ENCODE data around the gene WDR45B. TPM values are rescaled to one million over a fixed set of nuclear protein-coding genes. Genes with fewer than 3 reads are reported as not detected.

Gene WDR45B
- total and polyA plus RNA-seq, 2 experiments from 2014 or later = 82.6 to 112 TPM

- WGBS (ENCODE audit: low lambda C conversion rate, missing lambda C conversion rate) = 96% methylated on average over 8 of the region's 8 CpGs
- peaks cover 82% of the 10 kb centered on the region for H3K79me2 ChIP-seq
- H3K36me3 ChIP-seq (replicated peaks; ENCODE audit: insufficient read depth, low read depth) = no peaks in the 10 kb centered on the region
- DNase-seq (ENCODE audit: low spot score) = no peak
- H3K4me1 ChIP-seq (ENCODE audit: insufficient read depth) = peaks cover 15% of the 10 kb centered on the region
- no peaks in the 10 kb centered on the region for H4K20me1 ChIP-seq (ENCODE audit: insufficient read depth, poor library complexity, severe bottlenecking)
- H3K27me3 ChIP-seq = no peaks in the 10 kb centered on the region
- no peak overlapping the region for H3K4me3 ChIP-seq
- no peak overlapping the region for H3K4me2 ChIP-seq
- TF ChIP-seq EZH2 (IDR thresholded peaks at IDR 0.05; ENCODE audit: borderline replicate concordance) = no peak
- H3K27ac ChIP-seq = no peak overlapping the region
- no peaks in the 10 kb centered on the region for H3K9me3 ChIP-seq (ENCODE audit: low read depth)
- H2AFZ ChIP-seq = no peak overlapping the region
- H3K9me2 ChIP-seq (replicated peaks; ENCODE audit: insufficient read depth) = no peaks in the 10 kb centered on the region
Measured at GRCh38 chr17:82632451-82632850, 15.8 kb downstream of the WDR45B start.

DNA sequence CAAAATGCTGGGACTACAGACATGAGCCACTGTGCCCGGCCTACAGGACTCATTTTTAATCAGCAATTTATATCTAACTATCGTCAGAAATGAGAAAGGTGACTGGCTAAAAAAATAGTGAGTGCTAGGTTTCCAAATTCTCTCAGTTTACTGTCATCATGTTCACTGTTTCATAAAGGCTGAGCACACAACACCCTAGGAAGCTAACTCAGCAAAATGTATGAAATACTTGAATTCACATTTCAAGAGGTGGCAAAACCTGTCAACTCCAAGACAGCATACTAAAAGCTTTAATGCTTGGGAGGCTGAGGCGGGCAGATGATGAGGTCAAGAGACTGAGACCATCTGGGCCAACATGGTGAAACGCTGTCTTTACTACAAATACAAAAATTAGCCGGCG lies 16.7 kb downstream of the WDR45B start:
- H3K4me3 ChIP-seq = no peak overlapping the region
- no peaks in the 10 kb centered on the region for H3K27me3 ChIP-seq
- H3K36me3 ChIP-seq (replicated peaks; ENCODE audit: insufficient read depth, low read depth) = no peaks in the 10 kb centered on the region
- no peaks in the 10 kb centered on the region for H3K9me2 ChIP-seq (replicated peaks; ENCODE audit: insufficient read depth)
- no peaks in the 10 kb centered on the region for H3K9me3 ChIP-seq (ENCODE audit: low read depth)
- H3K79me2 ChIP-seq = peaks cover 83% of the 10 kb centered on the region
- no peak for DNase-seq (ENCODE audit: low spot score)
- H4K20me1 ChIP-seq (ENCODE audit: insufficient read depth, poor library complexity, severe bottlenecking) = peaks cover 3% of the 10 kb centered on the region
- peaks cover 9% of the 10 kb centered on the region for H3K4me1 ChIP-seq (ENCODE audit: insufficient read depth)
- WGBS (ENCODE audit: low lambda C conversion rate, missing lambda C conversion rate) = 65% methylated on average over 6 of the region's 6 CpGs
- TF ChIP-seq EZH2phosphoT487 (IDR thresholded peaks at IDR 0.05; ENCODE audit: low read depth, severe bottlenecking, unreplicated experiment) (no peak), EZH2 (IDR thresholded peaks at IDR 0.05; ENCODE audit: borderline replicate concordance) (no peak)
- TF ChIP-seq, protein P1, sequence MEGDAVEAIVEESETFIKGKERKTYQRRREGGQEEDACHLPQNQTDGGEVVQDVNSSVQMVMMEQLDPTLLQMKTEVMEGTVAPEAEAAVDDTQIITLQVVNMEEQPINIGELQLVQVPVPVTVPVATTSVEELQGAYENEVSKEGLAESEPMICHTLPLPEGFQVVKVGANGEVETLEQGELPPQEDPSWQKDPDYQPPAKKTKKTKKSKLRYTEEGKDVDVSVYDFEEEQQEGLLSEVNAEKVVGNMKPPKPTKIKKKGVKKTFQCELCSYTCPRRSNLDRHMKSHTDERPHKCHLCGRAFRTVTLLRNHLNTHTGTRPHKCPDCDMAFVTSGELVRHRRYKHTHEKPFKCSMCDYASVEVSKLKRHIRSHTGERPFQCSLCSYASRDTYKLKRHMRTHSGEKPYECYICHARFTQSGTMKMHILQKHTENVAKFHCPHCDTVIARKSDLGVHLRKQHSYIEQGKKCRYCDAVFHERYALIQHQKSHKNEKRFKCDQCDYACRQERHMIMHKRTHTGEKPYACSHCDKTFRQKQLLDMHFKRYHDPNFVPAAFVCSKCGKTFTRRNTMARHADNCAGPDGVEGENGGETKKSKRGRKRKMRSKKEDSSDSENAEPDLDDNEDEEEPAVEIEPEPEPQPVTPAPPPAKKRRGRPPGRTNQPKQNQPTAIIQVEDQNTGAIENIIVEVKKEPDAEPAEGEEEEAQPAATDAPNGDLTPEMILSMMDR (IDR thresholded peaks at IDR 0.05; ENCODE audit: poor library complexity) = no peak
- no peak overlapping the region for H3K4me2 ChIP-seq
- H3K27ac ChIP-seq = no peak overlapping the region
- H2AFZ ChIP-seq = no peak overlapping the region

DNA sequence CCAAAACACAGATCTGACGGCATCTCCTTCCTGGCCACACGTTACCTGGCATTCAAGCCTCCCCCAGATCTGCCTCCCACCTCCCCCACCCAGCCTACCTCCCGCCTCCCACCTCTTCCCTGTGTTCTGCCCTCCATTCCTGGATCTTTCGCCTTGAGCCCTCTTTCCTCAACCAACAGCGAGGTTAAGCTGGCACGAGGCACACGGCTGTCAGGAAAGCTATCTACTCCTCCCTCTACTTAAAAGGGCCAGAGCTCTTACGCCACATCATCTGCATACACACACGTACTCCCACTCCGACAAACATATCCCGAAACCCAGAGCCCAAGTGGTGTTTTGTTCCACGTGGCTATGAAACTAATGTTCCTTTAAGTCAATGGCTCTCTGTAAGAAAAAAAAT lies 18.0 kb downstream of the WDR45B start:
- H3K9me3 ChIP-seq (ENCODE audit: low read depth) = no peaks in the 10 kb centered on the region
- DNase-seq (ENCODE audit: low spot score) = no peak
- peaks cover 4% of the 10 kb centered on the region for H4K20me1 ChIP-seq (ENCODE audit: insufficient read depth, poor library complexity, severe bottlenecking)
- H3K4me3 ChIP-seq = no peak overlapping the region
- H2AFZ ChIP-seq = no peak overlapping the region
- TF ChIP-seq EZH2 (IDR thresholded peaks at IDR 0.05; ENCODE audit: borderline replicate concordance) (no peak), EZH2phosphoT487 (IDR thresholded peaks at IDR 0.05; ENCODE audit: low read depth, severe bottlenecking, unreplicated experiment) (no peak)
- TF ChIP-seq, protein P1 (IDR thresholded peaks at IDR 0.05; ENCODE audit: poor library complexity) = no peak
- no peaks in the 10 kb centered on the region for H3K27me3 ChIP-seq
- no peak overlapping the region for H3K27ac ChIP-seq
- peaks cover 2% of the 10 kb centered on the region for H3K4me1 ChIP-seq (ENCODE audit: insufficient read depth)
- no peaks in the 10 kb centered on the region for H3K36me3 ChIP-seq (replicated peaks; ENCODE audit: insufficient read depth, low read depth)
- no peaks in the 10 kb centered on the region for H3K9me2 ChIP-seq (replicated peaks; ENCODE audit: insufficient read depth)
- no peak overlapping the region for H3K4me2 ChIP-seq
- 92% methylated on average over 12 of the region's 12 CpGs for WGBS (ENCODE audit: low lambda C conversion rate, missing lambda C conversion rate)
- peaks cover 79% of the 10 kb centered on the region for H3K79me2 ChIP-seq

DNA sequence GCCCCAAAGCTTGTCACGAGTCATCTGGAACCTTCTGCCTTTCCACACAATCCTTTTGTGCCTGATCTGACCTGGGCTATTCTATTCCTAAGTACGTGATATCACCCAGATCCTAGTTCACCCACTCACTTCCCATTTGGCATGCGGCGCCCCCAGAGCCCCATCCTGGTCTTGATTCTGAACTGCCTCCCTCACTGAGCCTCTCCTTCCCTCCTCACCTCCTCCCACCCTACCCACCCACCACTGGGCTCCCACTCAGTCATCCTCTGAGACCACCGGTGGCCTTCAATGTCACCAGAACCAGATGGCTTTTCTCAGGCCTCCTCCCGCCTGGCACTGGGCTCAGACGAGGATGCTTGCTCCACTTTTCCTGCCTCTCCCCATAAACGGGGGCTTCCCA lies 18.5 kb downstream of the WDR45B start:
- Histone ChIP-seq H3K4me1 (ENCODE audit: insufficient read depth) (no peaks in the 10 kb centered on the region), H4K20me1 (ENCODE audit: insufficient read depth, poor library complexity, severe bottlenecking) (peaks cover 4% of the 10 kb centered on the region), H3K79me2 (peaks cover 79% of the 10 kb centered on the region), H3K4me2 (no peak overlapping the region), H3K4me3 (no peak overlapping the region), H3K36me3 (replicated peaks; ENCODE audit: insufficient read depth, low read depth) (no peaks in the 10 kb centered on the region), H3K9me2 (replicated peaks; ENCODE audit: insufficient read depth) (no peaks in the 10 kb centered on the region), H2AFZ (no peak overlapping the region), H3K9me3 (ENCODE audit: low read depth) (no peaks in the 10 kb centered on the region), H3K27me3 (no peaks in the 10 kb centered on the region), H3K27ac (no peak overlapping the region)
- DNase-seq (ENCODE audit: low spot score) = no peak
- WGBS (ENCODE audit: low lambda C conversion rate, missing lambda C conversion rate) = 89% methylated on average over 6 of the region's 8 CpGs
- TF ChIP-seq EZH2phosphoT487 (IDR thresholded peaks at IDR 0.05; ENCODE audit: low read depth, severe bottlenecking, unreplicated experiment) (no peak), EZH2 (IDR thresholded peaks at IDR 0.05; ENCODE audit: borderline replicate concordance) (no peak)
- TF ChIP-seq, protein P1 (IDR thresholded peaks at IDR 0.05; ENCODE audit: poor library complexity) = no peak

Data from hepatocyte (in vitro differentiated cells).